HepG2 (cell line): ENCODE measurements around the gene TANGO2. TPM values are rescaled to one million over a fixed set of nuclear protein-coding genes. Genes with fewer than 3 reads are reported as not detected.

Experiments used
- ATAC-seq: fragments of 200-7000 bp; cut with Tn5 transposase; 3 replicates; pipeline ENCODE4 v1.9.1; 2020; ENCODE audit warnings: mild to moderate bottlenecking, moderate library complexity
- BruUV-seq: library from RNA; stranded (reverse); fragments of 400-500 nt; replicated peaks from 2 replicates; lab custom pipeline; 2021; lab: Mats Ljungman, UMichigan
- CTCF ChIA-PET: fragments of 300-600 bp; formaldehyde crosslinking; extraction: SDS; loops from one replicate; lab custom pipeline; 2021; ENCODE audit warnings: low total read pairs, inconsistent platforms, low intra/inter-chr PET ratio; lab: Yijun Ruan, JAX
- POLR2A ChIA-PET: fragments of 350-600 bp; sonication (Branson Sonifier 250); formaldehyde crosslinking; loops from one replicate; lab custom pipeline; 2020; ENCODE audit warnings: antibody characterized with exemption, inconsistent platforms; lab: Yijun Ruan, JAX
- DNase-seq: peaks from one replicate; pipeline ENCODE4 v3.0.0-alpha.2; 2015; ENCODE audit warnings: low spot score
- FAIRE-seq: peaks from 3 replicates; lab custom pipeline; 2011; peaks lifted over from hg19 to GRCh38; lab: Jason Lieb, UNC
- H2AFZ ChIP-seq: one replicate; pipeline ENCODE4 v1.6.1; 2011; ENCODE audit warnings: low read length, inconsistent platforms
- H3K27ac ChIP-seq: fragments of 300-600 bp; 3 replicates; pipeline ENCODE4 v1.8.0; 2011; ENCODE audit warnings: mixed run types, mild to moderate bottlenecking, mixed read lengths, low read length, inconsistent platforms; ENCODE audit not compliant: insufficient read depth; ENCODE audit errors: extremely low read length
- H3K27me3 ChIP-seq, 2 experiments: fragments of 200-600 bp in 1 of 2; 2 replicates in 1 of 2; 3 replicates in 1 of 2; pipeline versions ENCODE4 v1.6.0 to v1.8.0; 2011; ENCODE audit warnings: low read length in 2 of 2, mild to moderate bottlenecking in 2 of 2, moderate library complexity in 2 of 2, inconsistent platforms in 1 of 2; ENCODE audit not compliant: insufficient read depth in 2 of 2, control insufficient read depth in 1 of 2
- H3K36me3 ChIP-seq, 2 experiments: fragments of 200-600 bp in 1 of 2; replicated peaks in 1 of 2; 2 replicates in 1 of 2; 3 replicates in 1 of 2; pipeline versions ENCODE4 v1.5.1 to v1.8.0; 2011; ENCODE audit warnings: low read length in 2 of 2, inconsistent platforms in 1 of 2; ENCODE audit not compliant: insufficient read depth in 2 of 2, control insufficient read depth in 1 of 2
- H3K4me1 ChIP-seq: 2 replicates; pipeline ENCODE4 v1.5.1; 2012; ENCODE audit warnings: low read length, inconsistent platforms; ENCODE audit not compliant: insufficient read depth
- H3K4me2 ChIP-seq: 2 replicates; pipeline ENCODE4 v1.6.0; 2011; ENCODE audit warnings: low read depth, low read length, inconsistent platforms
- H3K4me3 ChIP-seq, 3 experiments: fragments of 200-600 bp in 1 of 3; sonication (generic), shearing (Covaris generic) in 1 of 3; replicated peaks in 1 of 3; 2 replicates each; pipeline ENCODE4 v1.5.1; 2011 to 2016; ENCODE audit warnings: low read length in 3 of 3, inconsistent platforms in 2 of 3, low read depth in 2 of 3, mild to moderate bottlenecking in 2 of 3, control low read depth in 1 of 3, mixed read lengths in 1 of 3; ENCODE audit not compliant: insufficient read depth in 1 of 3
- H3K79me2 ChIP-seq: one replicate; pipeline ENCODE4 v1.6.1; 2011; ENCODE audit warnings: low read length, inconsistent platforms; ENCODE audit not compliant: insufficient read depth
- H3K9ac ChIP-seq: 2 replicates; pipeline ENCODE4 v1.6.0; 2011; ENCODE audit warnings: mild to moderate bottlenecking, low read depth, low read length, inconsistent platforms; ENCODE audit not compliant: insufficient read depth
- H3K9me3 ChIP-seq: 2 replicates; pipeline ENCODE4 v1.5.1; 2012; ENCODE audit warnings: mild to moderate bottlenecking, low read length
- H4K20me1 ChIP-seq: 2 replicates; pipeline ENCODE4 v1.6.0; 2011; ENCODE audit warnings: inconsistent platforms, mild to moderate bottlenecking, low read length, moderate library complexity; ENCODE audit not compliant: insufficient read depth
- KDM1A ChIP-seq: IDR thresholded peaks from 2 replicates; pipeline ENCODE4 v1.6.1; 2016; ENCODE audit warnings: missing compliant biosample characterization
- MAFK ChIP-seq, 2 experiments: IDR thresholded peaks in 1 of 2; conservative IDR thresholded peaks in 1 of 2; 2 replicates each; pipeline ENCODE4 v1.6.1; 2011; ENCODE audit warnings: improper control_type of control experiment in 2 of 2, low read length in 2 of 2
- MBNL3 ChIP-seq: fragments of 250-450 bp; sonication (Bioruptor Pico); conservative IDR thresholded peaks from 2 replicates; pipeline ENCODE4 v1.8.0; 2022; ENCODE audit warnings: mild to moderate bottlenecking, inconsistent platforms
- NR2F2 ChIP-seq: IDR thresholded peaks from 2 replicates; pipeline ENCODE4 v1.6.1; 2012; ENCODE audit warnings: low read depth, inconsistent platforms, borderline replicate concordance
- SOX5 ChIP-seq: IDR thresholded peaks from 2 replicates; pipeline ENCODE4 v1.6.1; 2016; ENCODE audit warnings: borderline replicate concordance
- ZBTB26 ChIP-seq: IDR thresholded peaks from 2 replicates; pipeline ENCODE4 v1.6.1; 2016; ENCODE audit warnings: missing compliant biosample characterization, missing genetic modification reagents, borderline replicate concordance
- ZKSCAN8 ChIP-seq: IDR thresholded peaks from 2 replicates; pipeline ENCODE4 v1.6.1; 2016; ENCODE audit warnings: borderline replicate concordance, missing genetic modification reagents, missing compliant biosample characterization
- ZNF432 ChIP-seq: sonication (generic); formaldehyde crosslinking; IDR thresholded peaks from 2 replicates; pipeline ENCODE4 v1.5.0; 2020; ENCODE audit warnings: missing genetic modification reagents, mild to moderate bottlenecking, borderline replicate concordance
- ZNF549 ChIP-seq: sonication (generic); formaldehyde crosslinking; IDR thresholded peaks from 2 replicates; pipeline ENCODE4 v1.5.0; 2020; ENCODE audit warnings: missing genetic modification reagents
- WGBS: methylation state at CpG from one replicate; pipeline ENCODE4 v1.1.6; 2017; ENCODE audit warnings: low lambda C conversion rate; 5-methylcytosine and 5-hydroxymethylcytosine counted together
- in situ Hi-C: cut with HindIII; loops from 2 replicates; pipeline ENCODE4 v1.10.0; 2017; ENCODE audit warnings: low pct_unique_long_range_greater_than_20kb; ENCODE audit not compliant: extremely low pct_ligation_motif_present
- intact Hi-C: fragments of 100-400 bp; cut with micrococcal nuclease; formaldehyde crosslinking; loops from one replicate; pipeline ENCODE4 v1.10.0; 2022; ENCODE audit not compliant: unreplicated experiment
- polyA plus RNA-seq, 8 experiments: library from polyadenylated mRNA; depleted of rRNA in 3 of 8; stranded (reverse) in 7 of 8; unstranded in 1 of 8; fragments of >200 nt; fragmentation: Illumina TruSeq in 4 of 8; extraction: Trizol in 4 of 8; gene quantifications; 2 replicates each; pipeline versions ENCODE4 v1.2.1 to v1.2.3, GENCODE V29; 2011 to 2016; ENCODE audit warnings: low read depth in 4 of 8, missing spikeins in 1 of 8, mixed read lengths in 1 of 8; ENCODE audit not compliant: insufficient read depth in 1 of 8
- total RNA-seq, 5 experiments: library from RNA; depleted of rRNA; stranded (reverse); fragments of >200 nt; fragmentation: Illumina TruSeq; extraction: Trizol; gene quantifications; 2 replicates each; pipeline ENCODE4 v1.2.3, GENCODE V29; 2016; ENCODE audit warnings: low read depth in 1 of 5

TANGO2 gene
- total and polyA plus RNA-seq, 2 of the 13 experiments (the other 11 are each of a cell fraction or from before 2014, with no cell fraction given), result 12.9 to 14.8 TPM

- Histone ChIP-seq H3K4me2 (no peak overlapping the region), H4K20me1 (peaks cover 9% of the 10 kb centered on the region; the same call in 1 of the 2 replicates), H3K79me2 (no peaks in the 10 kb centered on the region), H3K9me3 (no peaks in the 10 kb centered on the region), H2AFZ (no peak overlapping the region), H3K4me1 (peaks cover 18% of the 10 kb centered on the region), H3K27me3 (no peaks in the 10 kb centered on the region), H3K9ac (no peak overlapping the region), H3K4me3 (no peak overlapping the region), H3K27ac (no peak overlapping the region), H3K36me3 (no peaks in the 10 kb centered on the region; a peak in 1 of 5 replicates)
- 92% methylated on average over 2 of the region's 18 CpGs for WGBS
- TF ChIP-seq SOX5 (CRISPR knock-in tag) (no peak), ZBTB26 (no peak)
- FAIRE-seq, result no peak
- BruUV-seq, result no TSS peak
- CTCF ChIA-PET, result no interaction called here
- intact Hi-C loops (no loop called here), in situ Hi-C loops (no loop called here)
- no peak for DNase-seq
- POLR2A ChIA-PET, result no interaction called here
- no peak for ATAC-seq
Observed at GRCh38 chr22:19988965-19989724, 31.8 kb upstream of the TANGO2 start.

- H3K4me3 ChIP-seq, result no peak overlapping the region
- no peaks in the 10 kb centered on the region for H3K79me2 ChIP-seq
- H2AFZ ChIP-seq, result no peak overlapping the region
- H3K36me3 ChIP-seq, result no peaks in the 10 kb centered on the region; a peak in 1 of 5 replicates
- DNase-seq (no peak), ATAC-seq (no peak), FAIRE-seq (no peak)
- H3K9me3 ChIP-seq, result no peaks in the 10 kb centered on the region
- intact Hi-C loops, result no loop called here
- TF ChIP-seq ZNF432 (CRISPR knock-in tag), result no peak
- TF ChIP-seq MBNL3 (CRISPR knock-in tag), result no peak
- TF ChIP-seq NR2F2, result no peak
- no peak for TF ChIP-seq ZKSCAN8
- no peak for TF ChIP-seq KDM1A (CRISPR knock-in tag)
- no peak for TF ChIP-seq ZNF549 (CRISPR knock-in tag)
- no peak for TF ChIP-seq MAFK (conservative IDR thresholded peaks at IDR 0.05 in 1 of 2, IDR thresholded peaks at IDR 0.05 in 1 of 2; ENCODE audit: low read length in 2 of 2)
- peaks cover 18% of the 10 kb centered on the region for H3K4me1 ChIP-seq
- no peak overlapping the region for H3K27ac ChIP-seq
- no peak overlapping the region for H3K9ac ChIP-seq
- no TSS peak for BruUV-seq
- in situ Hi-C loops, result no loop called here
- no peaks in the 10 kb centered on the region for H3K27me3 ChIP-seq
- no peak overlapping the region for H3K4me2 ChIP-seq
- ChIA-PET POLR2A (no interaction called here), CTCF (no interaction called here)
- WGBS, result 100% methylated on average over 1 of the region's 3 CpGs
- peaks cover 9% of the 10 kb centered on the region; the same call in 1 of the 2 replicates for H4K20me1 ChIP-seq
Observed at GRCh38 chr22:19989725-19990067, 31.2 kb upstream of the TANGO2 start.
